Keratinocyte (primary cell): ENCODE data around the gene SLC12A3. TPM values are rescaled to one million over a fixed set of nuclear protein-coding genes. Genes with fewer than 3 reads are reported as not detected.

Source experiments
- DNase-seq: peaks from one replicate; pipeline ENCODE4 v3.0.0-alpha.2; 2011; ENCODE audit warnings: low read depth, missing footprints, low spot score
- FAIRE-seq: peaks from 2 replicates; lab custom pipeline; 2011; peaks lifted over from hg19 to GRCh38; lab: Jason Lieb, UNC
- H2AFZ ChIP-seq: 2 replicates; pipeline ENCODE4 v1.6.0; 2012; ENCODE audit warnings: low read length, control low read depth, inconsistent platforms; ENCODE audit not compliant: control insufficient read depth
- H3K27ac ChIP-seq: 2 replicates; pipeline ENCODE4 v1.5.1; 2011; ENCODE audit warnings: low read length; ENCODE audit not compliant: control insufficient read depth, insufficient read depth
- H3K27me3 ChIP-seq: 3 replicates; pipeline ENCODE4 v1.6.0; 2011; ENCODE audit warnings: low read length; ENCODE audit not compliant: control insufficient read depth, insufficient read depth; ENCODE audit errors: extremely low read depth
- H3K36me3 ChIP-seq, 2 experiments: 2 replicates in 1 of 2; 3 replicates in 1 of 2; pipeline ENCODE4 v1.5.1; 2011; ENCODE audit warnings: low read length in 2 of 2, mild to moderate bottlenecking in 1 of 2; ENCODE audit not compliant: control insufficient read depth in 2 of 2, insufficient read depth in 2 of 2; ENCODE audit errors: extremely low read depth in 1 of 2
- H3K4me1 ChIP-seq: 3 replicates; pipeline ENCODE4 v1.5.1; 2011; ENCODE audit warnings: low read length; ENCODE audit not compliant: control insufficient read depth, insufficient read depth; ENCODE audit errors: extremely low read depth
- H3K4me2 ChIP-seq: 3 replicates; pipeline ENCODE4 v1.6.0; 2011; ENCODE audit warnings: low read depth, low read length; ENCODE audit not compliant: control insufficient read depth, insufficient read depth; ENCODE audit errors: extremely low read depth
- H3K4me3 ChIP-seq, 3 experiments: fragments of 200-600 bp in 1 of 3; sonication (generic) in 1 of 3; 2 replicates in 2 of 3; 3 replicates in 1 of 3; pipeline ENCODE4 v1.5.1; 2011 to 2016; ENCODE audit warnings: low read length in 3 of 3, mild to moderate bottlenecking in 3 of 3, control low read depth in 2 of 3, inconsistent platforms in 1 of 3, low read depth in 1 of 3, mixed read lengths in 1 of 3, mixed run types in 1 of 3, moderate library complexity in 1 of 3; ENCODE audit not compliant: control insufficient read depth in 2 of 3, insufficient read depth in 2 of 3; ENCODE audit errors: extremely low read depth in 1 of 3
- H3K79me2 ChIP-seq: 2 replicates; pipeline ENCODE4 v1.6.0; 2012; ENCODE audit warnings: low read length; ENCODE audit not compliant: control insufficient read depth, insufficient read depth
- H3K9ac ChIP-seq: 3 replicates; pipeline ENCODE4 v1.6.0; 2011; ENCODE audit warnings: low read length; ENCODE audit not compliant: control insufficient read depth, insufficient read depth; ENCODE audit errors: extremely low read depth
- H3K9me1 ChIP-seq: 3 replicates; pipeline ENCODE4 v1.6.0; 2011; ENCODE audit warnings: low read length; ENCODE audit not compliant: control insufficient read depth, insufficient read depth; ENCODE audit errors: extremely low read depth
- H3K9me3 ChIP-seq: 2 replicates; pipeline ENCODE4 v1.5.1; 2012; ENCODE audit warnings: low read depth, low read length; ENCODE audit not compliant: control insufficient read depth
- H4K20me1 ChIP-seq: 3 replicates; pipeline ENCODE4 v1.6.0; 2011; ENCODE audit warnings: low read length; ENCODE audit not compliant: control insufficient read depth, insufficient read depth; ENCODE audit errors: extremely low read depth
- CTCF ChIP-seq, 3 experiments: IDR thresholded peaks in 1 of 3; conservative IDR thresholded peaks in 1 of 3; optimal IDR thresholded peaks in 1 of 3; 2 replicates in 2 of 3; 3 replicates in 1 of 3; pipeline versions ENCODE3 to v1.5.1; 2011; ENCODE audit warnings: low read length in 3 of 3, mild to moderate bottlenecking in 3 of 3, moderate library complexity in 2 of 3, control low read depth in 1 of 3, inconsistent platforms in 1 of 3; ENCODE audit not compliant: insufficient read depth in 2 of 3; ENCODE audit errors: extremely low read depth in 1 of 3
- EZH2 ChIP-seq: IDR thresholded peaks from one replicate; pipeline ENCODE4 v1.6.1; 2012; ENCODE audit warnings: inconsistent platforms, mild to moderate bottlenecking, low read length, moderate library complexity
- dilution Hi-C: fragments of 300-500 bp; cut with MboI; formaldehyde crosslinking; loops from one replicate; pipeline ENCODE4 v1.7.0; 2020; ENCODE audit warnings: low sequenced_read_pairs; ENCODE audit not compliant: extremely low pct_ligation_motif_present
- polyA plus RNA-seq, 5 experiments: library from polyadenylated mRNA; depleted of rRNA in 3 of 5; stranded (reverse) in 3 of 5; stranded (forward) in 1 of 5; unstranded in 1 of 5; fragments of >200 nt; gene quantifications; 1 replicate in 1 of 5; 2 replicates in 3 of 5; 3 replicates in 1 of 5; pipeline versions ENCODE4 v1.2.1 to v1.2.3, GENCODE V29; 2011 to 2012; ENCODE audit warnings: missing spikeins in 2 of 5, low read depth in 1 of 5, low replicate concordance in 1 of 5

The SLC12A3 gene
- polyA plus RNA-seq, 1 donor (not counting 4 experiments of a cell fraction or from before 2014, with no cell fraction given), result not detected

GRCh38 chr16:56950455-56950854 is 85.4 kb downstream of the SLC12A3 start:
- Histone ChIP-seq H3K9me3 (no peaks in the 10 kb centered on the region), H3K4me2 (no peak overlapping the region), H2AFZ (no peak overlapping the region), H3K4me1 (no peaks in the 10 kb centered on the region), H4K20me1 (no peaks in the 10 kb centered on the region), H3K79me2 (no peaks in the 10 kb centered on the region), H3K9me1 (no peaks in the 10 kb centered on the region), H3K27ac (no peak overlapping the region), H3K36me3 (peaks cover 0 to 1% of the 10 kb centered on the region in 2 experiments), H3K4me3 (no peak overlapping the region), H3K9ac (no peak overlapping the region), H3K27me3 (no peaks in the 10 kb centered on the region)
- dilution Hi-C loops, result no loop called here
- FAIRE-seq (no peak), DNase-seq (no peak)
- TF ChIP-seq EZH2, result no peak
- TF ChIP-seq CTCF (optimal IDR thresholded peaks at IDR 0.05 in 1 of 3, IDR thresholded peaks at IDR 0.05 in 1 of 3, conservative IDR thresholded peaks at IDR 0.05 in 1 of 3; ENCODE audit: extremely low read depth in 1 of 3, insufficient read depth in 2 of 3, low read length in 3 of 3), result no peak

- Histone ChIP-seq H3K27me3 (no peaks in the 10 kb centered on the region), H2AFZ (no peak overlapping the region), H3K9me3 (no peaks in the 10 kb centered on the region), H3K9me1 (no peaks in the 10 kb centered on the region), H3K9ac (no peak overlapping the region), H3K27ac (no peak overlapping the region), H3K4me1 (no peaks in the 10 kb centered on the region), H3K4me2 (no peak overlapping the region), H3K79me2 (no peaks in the 10 kb centered on the region), H3K4me3 (no peak overlapping the region), H4K20me1 (no peaks in the 10 kb centered on the region), H3K36me3 (no peaks in the 10 kb centered on the region)
- dilution Hi-C loops, result no loop called here
- FAIRE-seq (no peak), DNase-seq (no peak)
- TF ChIP-seq CTCF (optimal IDR thresholded peaks at IDR 0.05 in 1 of 3, IDR thresholded peaks at IDR 0.05 in 1 of 3, conservative IDR thresholded peaks at IDR 0.05 in 1 of 3; ENCODE audit: extremely low read depth in 1 of 3, insufficient read depth in 2 of 3, low read length in 3 of 3), result peak; percentile 71 to 98 (median 75)
- TF ChIP-seq EZH2, result no peak
Observed at GRCh38 chr16:56950881-56951771, 86.1 kb downstream of the SLC12A3 start.
